Thyroid gland (tissue), 4 donors: ENCODE measurements around the gene MAGI2. TPM values are rescaled to one million over a fixed set of nuclear protein-coding genes. Genes with fewer than 3 reads are reported as not detected.

Experiments used
- DNase-seq, 2 donors: peaks; one replicate each; pipeline ENCODE4 v3.0.0-alpha.2; 2019
- H3K27ac ChIP-seq, 3 donors: fragments of 200-600 bp; sonication (generic); 1 replicate in 2 of 3; 2 replicates in 1 of 3; pipeline ENCODE4 v1.5.1; 2016 to 2019; ENCODE audit warnings: mild to moderate bottlenecking in 1 of 3, moderate library complexity in 1 of 3
- H3K27me3 ChIP-seq: fragments of 200-600 bp; sonication (generic); one replicate; pipeline ENCODE4 v1.5.1; 2019
- H3K36me3 ChIP-seq, 2 donors: fragments of 200-600 bp; sonication (generic); one replicate each; pipeline ENCODE4 v1.5.1; 2016 to 2019
- H3K4me1 ChIP-seq, 2 donors: fragments of 200-600 bp; sonication (generic); one replicate each; pipeline ENCODE4 v1.5.1; 2017 to 2019
- H3K4me3 ChIP-seq, 3 donors: fragments of 200-600 bp; sonication (generic); replicated peaks in 1 of 3; 1 replicate in 2 of 3; 2 replicates in 1 of 3; pipeline ENCODE4 v1.5.1; 2016; ENCODE audit warnings: mild to moderate bottlenecking in 1 of 3
- H3K9me3 ChIP-seq: fragments of 200-600 bp; sonication (generic); one replicate; pipeline ENCODE4 v1.5.1; 2017
- CTCF ChIP-seq, 6 experiments: fragments of 200-600 bp in 3 of 6; fragments of 450-650 bp in 3 of 6; sonication (generic) in 3 of 6; IDR thresholded peaks; one replicate each; pipeline ENCODE4 v1.5.1; 2016 to 2019; ENCODE audit warnings: antibody characterized with exemption in 6 of 6, mild to moderate bottlenecking in 2 of 6, inconsistent platforms in 1 of 6, moderate library complexity in 1 of 6
- POLR2A ChIP-seq, 2 donors: fragments of 450-650 bp; IDR thresholded peaks; one replicate each; pipeline ENCODE4 v1.6.1; 2017; ENCODE audit warnings: antibody characterized with exemption in 2 of 2, mild to moderate bottlenecking in 2 of 2, moderate library complexity in 1 of 2
- WGBS, 2 donors: methylation state at CpG; one replicate each; pipeline ENCODE4 v1.1.5; 2017; 5-methylcytosine and 5-hydroxymethylcytosine counted together
- intact Hi-C: fragments of 100-400 bp; cut with DNase I; formaldehyde crosslinking; loops from one replicate; pipeline ENCODE4 v1.15.1; 2023
- total RNA-seq, 4 donors: library from RNA; depleted of rRNA; stranded (reverse); fragments of >200 nt; gene quantifications; one replicate each; pipeline ENCODE4 v1.2.3, GENCODE V29; 2016

Gene MAGI2
- total RNA-seq, 4 donors from 2014 or later, result 20.7 to 31.1 (median 26.0) TPM

GRCh38 chr7:79405368-79405767 lies 48.1 kb downstream of the MAGI2 start:
- intact Hi-C loops, result no loop called here
- no peak for DNase-seq
- TF ChIP-seq POLR2A (IDR thresholded peaks at IDR 0.05) (no peak), CTCF (IDR thresholded peaks at IDR 0.05) (no peak)

GRCh38 chr7:79403879-79404278 lies 49.6 kb downstream of the MAGI2 start:
- no peaks in the 10 kb centered on the region for H3K9me3 ChIP-seq
- intact Hi-C loops, result no loop called here
- H3K27me3 ChIP-seq, result no peaks in the 10 kb centered on the region
- H3K36me3 ChIP-seq, result no peaks in the 10 kb centered on the region
- no peak for TF ChIP-seq POLR2A (IDR thresholded peaks at IDR 0.05)
- TF ChIP-seq CTCF (IDR thresholded peaks at IDR 0.05), result no peak
- H3K27ac ChIP-seq, result no peak overlapping the region
- WGBS, 2 donors, result 83 to 86% methylated on average over 3 of the region's 3 CpGs
- DNase-seq, result no peak
- no peak overlapping the region for H3K4me3 ChIP-seq
- H3K4me1 ChIP-seq, result no peaks in the 10 kb centered on the region

More at GRCh38 chr7:79405368-79405767, 48.1 kb downstream of the MAGI2 start:
- no peaks in the 10 kb centered on the region for H3K4me1 ChIP-seq
- no peak overlapping the region for H3K27ac ChIP-seq
- no peaks in the 10 kb centered on the region for H3K27me3 ChIP-seq
- H3K4me3 ChIP-seq, result no peak overlapping the region
- no peaks in the 10 kb centered on the region for H3K36me3 ChIP-seq
- no peaks in the 10 kb centered on the region for H3K9me3 ChIP-seq

GRCh38 chr7:79403451-79403850 lies 50.0 kb downstream of the MAGI2 start:
- Histone ChIP-seq H3K4me3 (no peak overlapping the region), H3K36me3 (no peaks in the 10 kb centered on the region), H3K9me3 (no peaks in the 10 kb centered on the region), H3K4me1 (no peaks in the 10 kb centered on the region), H3K27ac (no peak overlapping the region), H3K27me3 (no peaks in the 10 kb centered on the region)
- whole genome bisulfite sequencing, 2 donors, result 67 to 84% methylated on average over 2 of the region's 2 CpGs
- intact Hi-C loops, result no loop called here
- TF ChIP-seq POLR2A (IDR thresholded peaks at IDR 0.05) (no peak), CTCF (IDR thresholded peaks at IDR 0.05) (no peak)
- no peak for DNase-seq

GRCh38 chr7:79401254-79401653 lies 52.2 kb downstream of the MAGI2 start:
- DNase-seq, result no peak
- WGBS, 2 donors, result 65 to 68% methylated on average over 1 of the region's 1 CpG
- intact Hi-C loops, result no loop called here
- Histone ChIP-seq H3K27me3 (no peaks in the 10 kb centered on the region), H3K9me3 (no peaks in the 10 kb centered on the region), H3K4me1 (no peaks in the 10 kb centered on the region), H3K27ac (no peak overlapping the region), H3K36me3 (no peaks in the 10 kb centered on the region), H3K4me3 (no peak overlapping the region)
- TF ChIP-seq CTCF (IDR thresholded peaks at IDR 0.05) (no peak), POLR2A (IDR thresholded peaks at IDR 0.05) (no peak)

GRCh38 chr7:79400222-79400621 lies 53.2 kb downstream of the MAGI2 start:
- H3K4me1 ChIP-seq, result no peaks in the 10 kb centered on the region
- H3K27me3 ChIP-seq, result no peaks in the 10 kb centered on the region
- no peak overlapping the region for H3K4me3 ChIP-seq
- intact Hi-C loops, result no loop called here
- H3K27ac ChIP-seq, result no peak overlapping the region
- DNase-seq, result no peak
- H3K9me3 ChIP-seq, result no peaks in the 10 kb centered on the region
- TF ChIP-seq POLR2A (IDR thresholded peaks at IDR 0.05) (no peak), CTCF (IDR thresholded peaks at IDR 0.05) (no peak)
- no peaks in the 10 kb centered on the region for H3K36me3 ChIP-seq
